Testis (tissue), 2 donors: Measurements from ENCODE around the gene WDFY4.

Experiments
- POLR2A ChIP-seq: fragments of 450-650 bp; IDR thresholded peaks from one replicate; pipeline ENCODE4 v1.6.1; 2017; ENCODE audit warnings: antibody characterized with exemption, mild to moderate bottlenecking, moderate library complexity
- TF ChIP-seq, protein P1 (sequence below), 3 experiments: fragments of 450-650 bp in 2 of 3; fragments of 200-600 bp in 1 of 3; sonication (generic) in 1 of 3; IDR thresholded peaks; one replicate each; pipeline ENCODE4 v1.5.1; 2016 to 2019; ENCODE audit warnings: antibody characterized with exemption in 3 of 3, mild to moderate bottlenecking in 2 of 3, moderate library complexity in 1 of 3

DNA sequence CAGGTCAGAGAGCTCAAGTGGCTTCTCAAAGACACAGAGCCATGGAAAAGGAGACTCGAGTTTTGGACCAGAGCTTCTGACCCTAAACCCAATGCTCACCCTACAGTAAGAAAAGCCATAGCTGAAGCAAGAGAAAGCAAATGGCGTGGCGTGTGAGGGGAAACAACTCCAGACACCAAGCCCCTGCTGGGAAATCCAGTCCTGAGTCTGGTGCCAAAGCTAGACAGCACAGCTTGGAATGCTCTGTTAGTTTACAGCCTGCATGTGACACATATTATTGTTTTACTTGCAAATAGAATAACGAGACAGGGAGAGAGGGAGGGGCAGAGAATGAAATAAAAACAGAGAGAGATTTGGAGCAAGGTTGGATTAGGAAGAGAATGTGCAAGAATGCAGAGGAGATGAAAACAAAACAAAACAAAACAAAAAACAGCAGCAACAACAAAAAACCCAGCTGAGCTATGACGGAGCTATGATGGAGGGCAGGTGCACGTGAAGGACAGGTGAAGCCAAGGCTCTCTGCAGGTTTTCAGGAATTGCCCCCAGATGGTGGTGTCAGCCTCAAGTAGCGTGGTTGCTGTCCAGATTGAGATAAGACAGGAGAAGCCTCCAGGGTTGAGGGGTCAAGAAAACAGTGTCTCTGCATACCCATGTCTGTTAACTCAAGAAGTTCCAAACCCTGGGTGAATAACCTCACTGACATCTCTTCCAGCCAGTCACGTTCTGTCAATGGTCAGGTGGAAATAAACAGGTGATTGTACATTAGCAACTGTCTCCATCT is 324.7 kb downstream of the WDFY4 start:
- TF ChIP-seq, protein P1, sequence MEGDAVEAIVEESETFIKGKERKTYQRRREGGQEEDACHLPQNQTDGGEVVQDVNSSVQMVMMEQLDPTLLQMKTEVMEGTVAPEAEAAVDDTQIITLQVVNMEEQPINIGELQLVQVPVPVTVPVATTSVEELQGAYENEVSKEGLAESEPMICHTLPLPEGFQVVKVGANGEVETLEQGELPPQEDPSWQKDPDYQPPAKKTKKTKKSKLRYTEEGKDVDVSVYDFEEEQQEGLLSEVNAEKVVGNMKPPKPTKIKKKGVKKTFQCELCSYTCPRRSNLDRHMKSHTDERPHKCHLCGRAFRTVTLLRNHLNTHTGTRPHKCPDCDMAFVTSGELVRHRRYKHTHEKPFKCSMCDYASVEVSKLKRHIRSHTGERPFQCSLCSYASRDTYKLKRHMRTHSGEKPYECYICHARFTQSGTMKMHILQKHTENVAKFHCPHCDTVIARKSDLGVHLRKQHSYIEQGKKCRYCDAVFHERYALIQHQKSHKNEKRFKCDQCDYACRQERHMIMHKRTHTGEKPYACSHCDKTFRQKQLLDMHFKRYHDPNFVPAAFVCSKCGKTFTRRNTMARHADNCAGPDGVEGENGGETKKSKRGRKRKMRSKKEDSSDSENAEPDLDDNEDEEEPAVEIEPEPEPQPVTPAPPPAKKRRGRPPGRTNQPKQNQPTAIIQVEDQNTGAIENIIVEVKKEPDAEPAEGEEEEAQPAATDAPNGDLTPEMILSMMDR (IDR thresholded peaks at IDR 0.05): no peak
- TF ChIP-seq POLR2A: no peak
